GM12864 (cell line): ENCODE measurements around the gene SOHLH1.

Experiments
- DNase-seq: peaks from one replicate; pipeline ENCODE4 v3.0.0-alpha.2; 2011; ENCODE audit warnings: low read depth
- H3K4me3 ChIP-seq: 2 replicates; pipeline ENCODE4 v1.5.1; 2011; ENCODE audit warnings: mild to moderate bottlenecking, low read depth, low read length, control low read depth
- CTCF ChIP-seq: IDR thresholded peaks from 2 replicates; pipeline ENCODE4 v1.5.1; 2011; ENCODE audit warnings: low read depth, mild to moderate bottlenecking, moderate library complexity, low read length, control low read depth, inconsistent platforms; ENCODE audit errors: missing control alignments

The SOHLH1 gene

GRCh38 chr9:135729480-135729879, 30.2 kb upstream of the SOHLH1 start:
- TF ChIP-seq CTCF: no peak
- DNase-seq: no peak
- no peak overlapping the region for H3K4me3 ChIP-seq

GRCh38 chr9:135728436-135729110, 29.3 kb upstream of the SOHLH1 start:
- TF ChIP-seq CTCF: no peak
- H3K4me3 ChIP-seq: no peak overlapping the region
- no peak for DNase-seq

- TF ChIP-seq CTCF: no peak
- no peak overlapping the region for H3K4me3 ChIP-seq
- DNase-seq: no peak
These were observed 28.1 kb upstream of the SOHLH1 start for GRCh38 chr9:135727257-135727875.

GRCh38 chr9:135726138-135726853, 27.0 kb upstream of the SOHLH1 start:
- no peak overlapping the region for H3K4me3 ChIP-seq
- no peak for DNase-seq

GRCh38 chr9:135724186-135724787, 25.0 kb upstream of the SOHLH1 start:
- DNase-seq: no peak
- TF ChIP-seq CTCF: no peak
- H3K4me3 ChIP-seq: no peak overlapping the region

More at GRCh38 chr9:135726138-135726853, 27.0 kb upstream of the SOHLH1 start:
- TF ChIP-seq CTCF: no peak

GRCh38 chr9:135722365-135722764, 23.1 kb upstream of the SOHLH1 start:
- TF ChIP-seq CTCF: no peak
- no peak for DNase-seq
- no peak overlapping the region for H3K4me3 ChIP-seq
